ENCODE results near the gene EXOSC9.

The EXOSC9 gene

DNA sequence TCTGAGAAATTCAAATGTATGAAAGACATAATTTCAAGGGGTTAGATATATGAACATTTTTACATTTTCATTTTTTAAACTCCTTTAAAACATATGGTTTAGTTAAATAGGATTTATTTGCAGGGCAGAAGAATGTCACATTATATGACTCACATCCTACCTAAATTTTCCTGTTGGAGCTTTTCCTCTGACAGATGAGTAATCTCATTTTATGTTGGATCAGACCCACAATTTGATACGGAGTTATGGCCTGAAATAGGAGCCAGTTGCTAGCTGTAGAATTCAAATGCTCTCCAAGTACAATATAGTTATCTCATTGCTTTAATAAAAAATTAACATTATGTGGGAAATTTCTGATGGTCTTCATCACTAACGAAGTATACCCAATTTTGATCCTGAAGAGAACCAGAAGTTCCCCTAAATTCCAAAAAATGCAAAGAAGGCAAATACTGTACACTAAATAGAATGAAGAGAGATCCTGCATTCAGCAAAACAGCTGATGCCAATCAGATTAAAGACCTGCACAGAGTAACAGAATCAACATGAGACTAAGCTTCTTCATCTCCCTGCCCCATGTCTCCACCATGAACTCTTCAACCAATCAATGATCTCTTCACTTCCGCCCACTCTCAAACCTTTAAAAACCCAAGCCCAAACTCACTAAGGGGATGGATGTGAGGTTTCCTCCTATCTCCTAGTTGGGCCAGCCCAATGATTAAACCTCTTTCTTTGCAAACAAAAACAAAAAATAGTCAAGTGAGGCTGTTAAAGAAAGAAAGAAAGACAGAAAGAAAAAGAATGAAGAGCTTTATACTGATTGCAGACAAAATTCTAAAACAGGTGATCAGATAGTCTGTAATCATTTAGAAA lies 10.9 kb upstream of the EXOSC9 start:
- no peak for DNase-seq

DNA sequence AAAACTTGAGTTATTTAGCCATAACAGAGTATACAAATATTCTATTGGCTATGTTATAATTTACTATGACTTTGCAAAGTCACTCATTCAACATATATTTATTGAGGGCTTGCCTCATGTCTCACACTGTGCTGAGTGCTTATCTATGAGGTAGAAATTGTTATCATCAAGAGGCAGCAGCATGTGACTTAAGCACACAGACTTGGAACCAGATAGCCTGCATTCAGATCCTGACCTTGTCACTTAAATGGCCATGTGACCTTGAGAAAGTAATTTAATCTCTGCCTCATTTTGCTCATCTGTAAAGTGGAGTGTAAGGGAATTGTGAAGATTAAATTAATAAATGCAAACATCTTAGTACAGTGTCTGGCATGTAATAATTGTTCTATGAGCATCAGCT lies 10.1 kb upstream of the EXOSC9 start:
- DNase-seq, result no peak

DNA sequence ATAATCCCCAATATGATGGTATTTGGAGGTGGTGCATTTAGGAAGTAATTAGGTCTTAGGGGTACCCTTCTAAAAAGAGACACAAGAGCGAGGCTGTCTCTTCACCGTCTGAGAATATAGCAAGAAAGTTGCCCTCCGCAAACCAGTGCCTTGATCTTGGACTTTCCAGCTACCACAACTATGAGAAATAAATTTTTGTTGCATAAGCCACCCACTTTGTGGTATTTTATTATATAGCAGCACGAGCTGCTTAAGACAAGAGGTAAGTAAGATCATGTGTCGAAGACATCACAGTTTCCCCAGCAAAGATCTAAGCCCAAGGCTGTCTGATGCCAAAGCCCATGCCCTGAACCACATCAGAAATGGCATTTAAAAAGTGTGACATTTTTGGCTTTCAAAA lies 9.6 kb upstream of the EXOSC9 start:
- no peak for DNase-seq

- no peak for DNase-seq
Measured at GRCh38 chr4:121792966-121793365, 8.2 kb upstream of the EXOSC9 start.

- no peak for DNase-seq
Measured at GRCh38 chr4:121794505-121795188, 6.5 kb upstream of the EXOSC9 start.

DNA sequence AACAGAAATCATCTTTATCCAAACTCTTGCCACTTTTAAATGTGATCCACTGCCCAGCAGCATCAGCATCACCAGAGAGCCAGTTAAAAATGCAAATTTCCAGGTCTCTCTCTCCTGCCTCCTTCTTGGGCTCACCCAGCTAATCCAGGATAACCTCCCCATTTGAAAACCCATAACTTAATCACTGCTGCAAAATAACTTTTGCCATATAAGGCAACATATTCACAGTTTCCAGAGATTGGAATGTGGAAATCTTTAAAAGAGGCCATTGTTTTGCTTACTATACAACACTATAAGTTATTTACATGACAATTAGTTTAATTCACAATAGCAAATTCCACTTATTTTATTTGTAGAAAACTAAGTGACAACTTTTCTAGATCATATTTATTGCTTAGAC lies 4.8 kb upstream of the EXOSC9 start:
- DNase-seq, result no peak

- no peak for DNase-seq
Measured at GRCh38 chr4:121799208-121799823, 1.8 kb upstream of the EXOSC9 start.

DNA sequence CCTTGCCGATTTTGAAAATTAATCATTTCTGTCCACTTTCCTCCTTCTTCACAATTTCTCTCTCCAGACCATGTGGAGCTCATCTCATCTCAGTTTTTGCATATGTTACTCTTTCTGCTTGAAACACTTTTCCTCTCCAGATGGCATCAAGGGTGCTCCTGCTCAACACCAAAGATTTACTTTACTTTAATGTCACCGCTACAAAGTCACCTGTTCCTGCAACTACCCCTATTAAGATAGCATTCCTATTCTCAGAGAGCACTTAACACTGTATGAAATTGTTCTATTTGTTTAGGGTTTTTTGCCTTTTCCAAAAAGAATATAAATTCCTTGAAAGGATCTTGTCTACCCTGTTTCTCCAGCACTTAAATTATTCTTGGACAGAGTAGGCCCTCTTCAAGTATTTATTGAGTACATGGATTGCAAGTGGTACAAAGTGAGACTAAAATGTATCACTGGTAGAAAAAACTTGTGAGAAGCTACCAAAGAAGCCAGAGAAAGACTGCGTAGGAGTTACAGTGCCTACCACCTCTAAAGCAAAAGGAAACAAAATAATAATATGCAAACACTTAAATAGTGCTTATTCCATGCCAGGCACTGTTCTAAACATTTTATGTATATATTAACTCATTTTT lies 1.1 kb upstream of the EXOSC9 start:
- no peak for DNase-seq

- no peak for DNase-seq
Measured at GRCh38 chr4:121800638-121800960, 524 bp upstream of the EXOSC9 start.

DNA sequence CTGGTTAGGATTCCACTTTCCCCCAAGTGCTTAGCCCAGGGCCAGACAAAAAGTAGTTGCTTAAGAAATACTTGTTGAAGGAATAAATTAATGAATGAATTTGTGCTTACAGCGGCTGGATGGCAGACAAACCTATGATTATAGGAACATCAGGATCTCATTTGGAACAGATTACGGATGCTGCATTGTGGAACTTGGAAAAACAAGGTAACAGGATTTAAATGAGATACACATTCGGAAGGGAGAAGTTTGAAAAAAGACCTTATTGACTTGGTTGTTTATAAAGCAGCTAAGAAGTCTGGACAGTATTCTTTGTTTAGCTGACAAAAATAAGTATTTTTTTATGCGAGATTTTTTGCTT lies 572 bp downstream of the EXOSC9 start:
- no peak for DNase-seq

- DNase-seq, result no peak
Measured at GRCh38 chr4:121806411-121806810, 5.3 kb downstream of the EXOSC9 start.

GRCh38 chr4:121811122-121811521 lies 10.0 kb downstream of the EXOSC9 start:
- no peak for DNase-seq

GRCh38 chr4:121814756-121815155 lies 13.6 kb downstream of the EXOSC9 start:
- no peak for DNase-seq

DNA sequence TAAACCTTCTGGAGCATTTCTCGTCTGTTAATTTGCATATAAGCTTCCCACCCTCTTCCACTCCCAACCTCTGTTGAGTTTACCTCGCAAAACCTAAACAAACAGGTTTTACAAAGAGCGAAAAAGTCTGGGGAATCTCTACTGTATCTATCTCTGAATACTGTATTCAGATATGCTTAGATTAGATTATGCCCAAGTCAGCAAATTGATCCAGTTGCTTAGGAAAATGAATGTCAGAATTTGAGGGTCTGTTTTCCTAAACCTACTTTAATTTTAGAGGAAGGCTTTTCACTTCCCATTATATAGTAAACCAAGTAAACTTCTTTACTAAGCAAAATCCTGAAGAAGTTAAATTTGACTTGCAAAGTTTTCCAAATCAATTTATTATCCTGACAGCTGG lies 15.9 kb downstream of the EXOSC9 start:
- no peak for DNase-seq

DNA sequence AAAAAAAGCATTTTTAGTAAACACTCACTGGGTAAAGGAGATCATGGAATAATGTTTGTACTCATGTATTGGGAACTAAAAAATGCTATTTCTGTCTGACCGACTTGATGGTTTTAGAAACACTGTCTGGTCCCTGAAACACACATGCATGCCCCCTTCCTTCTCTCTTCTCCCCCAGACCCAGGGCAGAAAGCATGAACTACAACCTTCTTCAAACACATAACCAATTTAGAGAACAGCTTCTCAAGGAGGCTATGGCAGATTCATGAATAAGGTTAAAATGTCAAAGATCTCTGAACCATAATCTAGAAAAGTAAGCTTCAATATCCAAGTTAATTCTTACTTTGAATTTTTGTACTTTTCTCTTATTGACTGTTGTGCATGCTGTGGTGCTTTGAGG lies 16.6 kb downstream of the EXOSC9 start:
- DNase-seq, result no peak

- no peak for DNase-seq
Measured at GRCh38 chr4:121818215-121818614, 17.1 kb downstream of the EXOSC9 start.

GRCh38 chr4:121819216-121819965 lies 18.3 kb downstream of the EXOSC9 start:
- DNase-seq, result no peak

- DNase-seq, result no peak
Measured at GRCh38 chr4:121822047-121822446, 20.9 kb downstream of the EXOSC9 start.

- DNase-seq, result no peak
Measured at GRCh38 chr4:121822796-121823504, 21.8 kb downstream of the EXOSC9 start.

GRCh38 chr4:121823505-121824170 lies 22.5 kb downstream of the EXOSC9 start, which contains the start of gene CCNA2:
CCNA2 (minus strand) TSS chr4:121823883; CDS start chr4:121823628, 255 bp downstream.
- peak; percentile 79 to 94 for DNase-seq

GRCh38 chr4:121824171-121824527 lies 23.0 kb downstream of the EXOSC9 start:
- DNase-seq, result no peak

GRCh38 chr4:121824950-121825349 lies 23.8 kb downstream of the EXOSC9 start:
- DNase-seq, result no peak

Measured in cerebellar nuclear complex (tissue), 1 donor.